DMS79 treated with DMSO at 0.1 percent for 48 hours (cell line): Measurements from ENCODE around the gene ZNF581.

Experiments used
- DNase-seq: peaks from one replicate; lab custom pipeline; 2025; lab: John Stamatoyannopoulos, UW

ZNF581 gene

GRCh38 chr19:55680339-55681130 is 37.1 kb downstream of the ZNF581 start:
- DNase-seq, result no peak

- DNase-seq, result no peak
Measured at GRCh38 chr19:55681131-55682092, 38.0 kb downstream of the ZNF581 start.

GRCh38 chr19:55683449-55684261 is 40.2 kb downstream of the ZNF581 start:
- DNase-seq, result no peak

DNA sequence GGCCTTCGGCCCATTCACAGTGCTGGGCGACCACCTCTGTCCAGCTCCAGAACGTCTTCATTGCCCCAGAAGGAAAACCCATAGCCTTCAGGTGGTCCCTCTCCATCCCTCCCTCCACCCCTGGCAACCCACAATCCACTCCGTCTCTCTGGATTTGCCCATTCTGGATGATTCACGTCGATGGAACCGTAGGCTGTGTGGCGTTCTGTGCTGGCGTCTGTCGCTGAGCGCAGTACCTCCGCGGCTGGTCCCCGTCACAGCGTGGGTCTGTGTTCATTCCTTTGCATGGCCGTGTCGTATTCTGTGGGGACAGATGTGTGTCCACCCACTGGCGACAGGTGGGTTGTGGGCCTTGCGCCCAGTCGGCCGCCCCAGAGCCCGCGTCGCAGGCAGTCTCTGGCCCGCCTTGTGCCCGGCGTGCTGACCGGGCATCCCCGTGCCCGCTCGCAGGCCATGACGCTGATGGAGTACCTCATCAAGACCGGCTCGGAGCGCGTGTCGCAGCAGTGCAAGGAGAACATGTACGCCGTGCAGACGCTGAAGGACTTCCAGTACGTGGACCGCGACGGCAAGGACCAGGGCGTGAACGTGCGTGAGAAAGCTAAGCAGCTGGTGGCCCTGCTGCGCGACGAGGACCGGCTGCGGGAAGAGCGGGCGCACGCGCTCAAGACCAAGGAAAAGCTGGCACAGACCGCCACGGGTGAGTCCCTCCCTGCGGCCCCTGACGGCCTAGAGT is 41.7 kb downstream of the ZNF581 start:
- DNase-seq, result no peak

- no peak for DNase-seq
Measured at GRCh38 chr19:55685776-55686175, 42.3 kb downstream of the ZNF581 start.

DNA sequence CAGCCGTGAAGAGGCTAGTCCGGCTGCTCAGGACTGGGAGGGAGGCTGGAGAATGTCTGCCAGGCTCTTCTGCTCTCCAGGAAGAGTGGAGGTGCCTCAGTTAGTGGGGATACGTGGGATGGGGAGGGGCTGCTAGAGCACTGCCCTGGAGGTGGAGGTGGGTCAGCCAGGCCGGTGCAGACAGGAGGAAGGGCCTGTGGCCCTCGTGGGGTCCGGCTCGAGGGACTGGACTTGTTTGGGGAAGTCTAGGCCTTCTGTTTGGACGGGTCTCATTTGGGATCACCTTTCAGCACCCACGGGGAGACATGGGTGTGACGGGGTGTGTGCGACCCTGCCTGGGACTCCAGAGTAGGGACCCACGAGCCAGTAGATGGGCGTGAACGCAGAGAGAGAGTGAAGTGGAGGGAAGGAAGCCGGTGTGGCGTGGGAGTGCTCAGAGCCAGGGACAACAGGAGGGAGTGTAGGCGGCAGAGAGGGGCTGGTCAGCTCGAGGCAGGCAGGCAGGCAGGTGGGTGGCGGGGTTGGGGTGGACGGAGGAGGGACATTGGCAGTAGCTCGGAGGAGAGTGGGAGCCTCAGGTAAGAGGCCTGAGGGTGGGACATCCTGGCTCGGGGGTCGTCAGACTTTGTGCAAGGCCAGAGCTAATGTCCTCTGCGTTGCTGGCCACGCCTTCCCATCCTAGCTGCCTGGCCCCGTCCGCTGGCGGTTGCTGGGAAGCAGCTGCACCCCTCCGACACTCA is 43.0 kb downstream of the ZNF581 start:
- no peak for DNase-seq

DNA sequence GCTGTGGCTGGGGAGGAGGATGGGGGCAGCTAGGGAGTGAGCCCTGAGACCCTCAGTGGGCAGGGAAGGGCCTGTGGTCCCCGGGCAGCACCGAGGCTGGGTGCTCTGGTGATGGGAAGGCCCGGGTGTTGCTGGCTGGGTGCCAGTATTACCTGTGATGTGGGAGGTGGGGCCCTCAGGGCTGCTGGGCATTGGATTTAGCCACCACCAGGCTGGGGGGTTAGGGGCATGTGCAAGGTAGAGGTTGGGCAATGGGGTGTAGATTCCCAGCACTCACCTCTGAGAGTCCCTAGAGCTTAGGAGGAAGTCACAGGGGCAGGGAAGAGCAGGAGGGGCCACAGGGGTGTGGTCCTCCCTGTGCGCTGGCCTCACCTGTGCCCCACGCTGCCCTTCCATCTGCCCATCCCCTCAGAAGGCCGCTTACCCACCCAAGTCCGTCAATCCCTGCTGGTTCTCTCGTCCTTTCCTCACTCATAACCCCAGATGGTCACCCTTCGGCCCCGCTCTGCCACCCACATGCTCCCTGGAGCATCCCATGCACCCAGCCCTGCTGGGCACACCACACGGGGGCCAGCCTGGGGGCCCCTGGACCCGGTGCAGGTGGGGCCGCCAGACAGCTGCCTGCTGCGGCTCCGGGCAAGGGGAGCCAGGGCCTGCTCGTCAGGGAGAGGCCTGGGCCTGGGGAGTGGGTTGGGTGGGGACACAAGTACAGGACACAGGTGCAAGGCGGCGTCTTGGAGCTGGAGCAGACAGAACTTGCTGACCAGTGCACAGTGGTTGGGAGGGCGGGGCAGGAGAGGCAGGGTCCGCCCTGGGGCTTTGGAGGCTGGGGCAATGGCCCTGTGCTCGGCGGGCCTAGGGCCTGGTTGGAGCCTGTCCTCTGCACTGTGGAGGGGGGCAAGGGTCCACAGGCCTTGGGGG is 44.1 kb downstream of the ZNF581 start:
- no peak for DNase-seq

GRCh38 chr19:55688422-55689218 is 45.2 kb downstream of the ZNF581 start:
- no peak for DNase-seq

DNA sequence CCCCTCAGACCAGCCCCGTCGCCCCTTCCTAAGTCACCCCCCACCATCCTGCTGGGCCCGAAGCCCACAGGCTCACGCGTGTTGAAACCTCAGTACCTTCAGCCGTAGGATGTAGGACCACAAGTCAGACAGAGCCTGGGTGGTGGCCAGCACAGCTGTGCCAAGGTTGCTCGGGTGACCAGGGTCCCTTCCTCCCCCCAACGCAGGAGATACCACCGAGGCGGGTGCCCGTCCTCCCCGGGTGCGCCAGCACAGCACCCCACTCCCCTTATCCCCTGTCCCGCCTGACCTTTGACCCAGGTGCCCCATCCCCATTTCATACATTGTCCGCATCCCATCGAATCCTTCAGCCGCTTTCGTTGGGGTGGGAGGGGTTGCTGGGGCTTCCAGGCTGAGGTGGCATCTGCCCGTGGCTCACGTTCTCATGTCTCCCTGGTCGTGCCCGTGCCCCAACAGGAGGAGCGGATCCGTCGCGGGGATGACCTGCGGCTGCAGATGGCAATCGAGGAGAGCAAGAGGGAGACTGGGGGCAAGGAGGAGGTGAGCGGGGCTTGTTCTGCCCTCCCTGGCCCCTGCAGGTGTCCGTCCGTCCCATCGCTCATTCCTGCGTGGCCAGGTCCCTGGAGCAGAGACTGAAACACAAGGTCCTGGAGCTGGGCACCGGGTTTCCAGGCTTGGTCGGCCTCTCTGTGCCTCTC is 46.1 kb downstream of the ZNF581 start:
- DNase-seq, result no peak

- DNase-seq, result no peak
Measured at GRCh38 chr19:55690109-55690768, 46.8 kb downstream of the ZNF581 start.

- no peak for DNase-seq
Measured at GRCh38 chr19:55690769-55691545, 47.5 kb downstream of the ZNF581 start.

- no peak for DNase-seq
Measured at GRCh38 chr19:55691561-55692481, 48.4 kb downstream of the ZNF581 start.

GRCh38 chr19:55692681-55693081 is 49.2 kb downstream of the ZNF581 start:
- DNase-seq, result no peak

GRCh38 chr19:55693336-55693974 is 50.0 kb downstream of the ZNF581 start:
- DNase-seq, result no peak

GRCh38 chr19:55694241-55694655 is 50.8 kb downstream of the ZNF581 start:
- DNase-seq, result no peak
